Mesangial cell (primary cell): ENCODE measurements around the gene SLC9A3. TPM values are rescaled to one million over a fixed set of nuclear protein-coding genes. Genes with fewer than 3 reads are reported as not detected.

Experiments used
- total RNA-seq: library from RNA; depleted of rRNA; stranded (reverse); fragments of >200 nt; gene quantifications from 2 replicates; pipeline ENCODE4 v1.2.3, GENCODE V29; 2015

SLC9A3 gene
- 2.9 and 3.4 TPM in 2 replicates for total RNA-seq

DNA sequence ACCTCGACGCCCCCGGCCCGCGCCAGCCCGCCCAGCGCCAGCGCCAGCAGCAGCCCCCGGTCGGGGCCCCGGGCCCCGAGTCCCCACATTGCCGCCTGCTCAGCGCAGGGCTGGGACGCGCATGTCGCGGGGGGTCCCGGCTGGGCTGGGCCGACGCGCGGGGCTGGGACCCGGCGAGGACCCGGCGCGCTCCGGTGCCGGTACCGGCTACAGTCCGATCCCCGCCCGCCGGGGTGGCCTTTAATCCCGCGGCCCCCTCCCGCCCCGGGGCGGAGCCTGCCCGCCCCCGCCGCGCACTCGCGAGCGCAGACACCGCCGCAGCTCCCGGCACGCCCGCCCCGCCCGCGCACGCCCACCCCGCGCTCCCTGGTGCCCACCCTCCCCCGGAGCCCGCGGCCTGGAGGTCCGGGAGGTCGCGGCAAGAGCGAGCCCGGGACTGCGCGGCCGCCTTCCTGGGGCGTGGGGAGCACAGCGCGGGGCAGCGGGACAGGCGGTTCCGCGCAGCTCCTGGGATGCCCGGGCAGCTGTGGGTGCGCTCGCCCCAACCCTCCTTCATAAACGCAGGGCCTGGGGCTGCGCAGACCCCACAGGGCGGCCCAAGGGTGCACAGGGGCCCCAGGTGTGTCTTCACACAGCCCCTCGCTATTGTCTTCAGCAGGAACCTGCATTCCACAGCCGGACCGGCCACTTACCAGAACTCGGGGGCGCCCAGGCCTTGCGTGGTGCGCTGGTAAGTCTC, at the start of gene SLC9A3:
Gene SLC9A3 (minus strand): TSS at position 216 of the 739 bp plus-strand sequence.

DNA sequence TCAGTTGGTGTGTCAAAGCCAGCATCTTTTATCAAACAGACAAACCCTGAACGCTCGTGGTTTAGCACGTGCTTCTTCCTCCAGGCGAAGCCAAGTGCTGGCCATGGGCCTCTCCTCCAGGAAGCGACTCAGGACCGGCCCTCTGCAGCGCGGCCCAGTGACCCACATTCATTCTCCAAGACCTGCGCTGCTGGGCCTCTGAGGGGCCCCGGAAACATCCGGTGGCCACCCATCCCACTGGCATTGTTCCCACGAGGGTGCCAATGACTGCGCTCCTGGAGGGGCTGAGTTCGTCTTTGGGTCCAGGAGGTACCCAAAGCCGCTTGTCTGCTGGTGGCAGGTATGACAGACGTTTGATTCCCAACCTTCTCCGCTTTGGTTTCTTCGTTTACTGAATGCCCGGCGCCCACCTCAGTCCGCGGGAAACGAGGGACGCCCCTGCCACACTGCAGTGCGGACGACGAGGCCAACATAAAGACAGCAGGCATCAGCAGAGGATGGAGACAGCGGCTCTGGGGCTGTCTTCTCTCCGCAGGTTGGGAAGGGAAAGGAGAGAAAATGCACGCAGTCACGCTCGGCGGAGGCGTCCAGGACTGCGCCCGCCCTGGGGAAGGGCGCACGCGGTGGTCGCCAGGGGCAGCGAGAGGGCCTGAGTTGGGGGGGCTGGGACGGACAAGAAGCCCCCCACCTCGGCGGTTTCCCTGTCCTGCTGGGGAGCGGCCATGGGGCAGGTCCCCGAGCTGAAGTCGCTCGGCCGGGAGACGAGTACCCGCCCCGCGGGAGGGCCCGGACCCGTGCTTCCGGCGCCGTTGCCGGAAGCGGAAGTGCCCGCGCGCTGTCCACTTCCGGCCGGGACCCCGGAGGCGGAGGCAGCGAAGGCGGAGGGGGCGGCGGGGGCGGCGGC, 81.7 kb downstream of the SLC9A3 start, which contains the start of gene EXOC3:
Gene EXOC3 (plus strand): TSS at position 842 of the 904 bp plus-strand sequence. CDS start 3,030 bp downstream, outside the sequence.

Other genes with a start within 250 kb of the SLC9A3 start
- 0.33 and 0.63 TPM in 2 replicates for gene AHRR, start 202.7 kb downstream of the SLC9A3 start, total RNA-seq
- 21.2 and 24.0 TPM in 2 replicates for gene EXOC3, start 81.3 kb downstream of the SLC9A3 start, total RNA-seq
- 2.8 and 7.5 TPM in 2 replicates for gene CEP72, start 87.9 kb upstream of the SLC9A3 start, total RNA-seq
- gene TPPP, start 168.9 kb upstream of the SLC9A3 start, total RNA-seq = 0.65 and 1.1 TPM in 2 replicates